C4-2B (cell line): ENCODE measurements around the gene INPPL1.

ENCODE experiments used
- CTCF ChIP-seq: fragments of 450-650 bp; conservative IDR thresholded peaks from 2 replicates; pipeline ENCODE4 v1.5.1; 2017; ENCODE audit warnings: mild to moderate bottlenecking
- ZFX ChIP-seq: fragments of 450-650 bp; IDR thresholded peaks from 2 replicates; pipeline ENCODE4 v1.6.1; 2017

GRCh38 chr11:72259490-72259889 is 34.9 kb downstream of the INPPL1 start:
- no peak for TF ChIP-seq CTCF
- no peak for TF ChIP-seq ZFX
